ENCODE measurements around the gene FRAS1. TPM values are rescaled to one million over a fixed set of nuclear protein-coding genes. Genes with fewer than 3 reads are reported as not detected.

The FRAS1 gene
- total RNA-seq, 2 donors from 2014 or later = 6.4 to 11.0 TPM

DNA sequence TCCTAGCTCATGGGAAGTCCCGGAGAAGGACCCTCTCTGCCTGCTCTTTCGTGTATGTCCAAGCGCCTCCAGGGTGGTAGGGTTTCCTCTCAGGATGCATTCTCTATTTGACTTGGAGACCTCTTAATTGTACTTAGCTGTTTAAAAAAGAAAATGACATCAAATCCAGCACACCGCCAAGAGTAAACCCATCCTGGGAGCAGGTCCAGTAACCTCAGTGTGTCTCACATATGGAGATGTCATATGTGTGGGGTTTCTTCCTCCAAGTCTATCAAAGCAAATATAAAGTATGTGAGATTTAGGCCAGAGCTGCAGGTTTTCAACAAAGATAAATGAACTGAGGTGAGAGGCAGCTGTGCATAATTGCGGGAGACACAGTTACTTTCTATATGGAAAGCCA, 285.0 kb downstream of the FRAS1 start:
- Histone ChIP-seq H3K4me3 (no peak overlapping the region), H3K4me1 (replicated peaks) (no peaks in the 10 kb centered on the region), H3K9me3 (no peaks in the 10 kb centered on the region), H3K36me3 (no peaks in the 10 kb centered on the region), H3K27me3 (replicated peaks; ENCODE audit: insufficient read depth) (no peaks in the 10 kb centered on the region), H3K27ac (no peak overlapping the region)
- DNase-seq (ENCODE audit: low spot score) = no peak
- intact Hi-C loops (cut with DNase I) = no loop called here
- TF ChIP-seq CTCF (IDR thresholded peaks at IDR 0.05) = no peak
- TF ChIP-seq POLR2AphosphoS5 (IDR thresholded peaks at IDR 0.05) = no peak
- TF ChIP-seq POLR2A (IDR thresholded peaks at IDR 0.05) = no peak
- WGBS = 63% methylated on average over 5 of the region's 5 CpGs

DNA sequence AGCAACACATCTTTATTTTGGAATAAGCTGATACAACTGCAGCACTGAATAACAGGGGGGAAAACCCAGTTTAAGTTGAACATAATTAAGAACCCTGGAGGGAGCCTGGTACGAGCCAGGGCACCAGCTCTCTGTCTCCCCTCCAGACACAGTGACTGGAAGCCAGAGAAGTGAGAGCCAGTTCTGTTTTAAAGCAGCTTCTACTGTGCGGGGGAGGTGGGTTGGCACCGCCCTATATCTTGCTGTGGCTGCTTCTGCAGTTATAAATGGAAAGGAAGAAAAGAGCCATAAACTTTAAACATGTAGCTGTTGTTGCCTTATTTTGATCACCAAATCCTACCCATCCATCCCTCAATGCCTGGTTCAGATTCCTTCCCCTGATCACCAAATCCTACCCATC, 286.6 kb downstream of the FRAS1 start:
- Histone ChIP-seq H3K4me1 (replicated peaks) (no peaks in the 10 kb centered on the region), H3K27me3 (replicated peaks; ENCODE audit: insufficient read depth) (no peaks in the 10 kb centered on the region), H3K9me3 (no peaks in the 10 kb centered on the region), H3K27ac (no peak overlapping the region), H3K36me3 (no peaks in the 10 kb centered on the region), H3K4me3 (no peak overlapping the region)
- DNase-seq (ENCODE audit: low spot score) = no peak
- no peak for TF ChIP-seq POLR2A (IDR thresholded peaks at IDR 0.05)
- intact Hi-C loops (cut with DNase I) = no loop called here
- 84% methylated on average over 3 of the region's 3 CpGs for WGBS

DNA sequence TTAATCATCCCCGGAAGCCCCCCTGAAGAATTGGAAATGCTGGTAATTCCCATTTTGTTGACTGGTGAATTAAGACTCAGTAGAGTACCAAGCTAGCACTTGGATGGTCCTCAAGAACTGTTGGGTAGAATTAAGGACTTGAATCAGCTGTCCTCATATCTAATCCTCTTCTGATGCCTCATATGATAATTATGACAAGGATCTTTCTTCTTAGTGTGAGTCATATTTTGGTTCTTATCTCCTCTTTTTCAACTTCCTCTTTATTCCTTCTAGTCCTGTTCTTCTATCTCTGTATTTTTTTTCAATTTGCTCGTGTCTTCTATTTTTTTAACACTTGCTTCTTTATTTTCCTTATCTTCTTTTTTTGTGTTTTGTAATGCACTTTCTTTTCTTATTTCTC, 288.1 kb downstream of the FRAS1 start:
- DNase-seq (ENCODE audit: low spot score) = no peak
- Histone ChIP-seq H3K36me3 (no peaks in the 10 kb centered on the region), H3K9me3 (no peaks in the 10 kb centered on the region), H3K4me1 (replicated peaks) (no peaks in the 10 kb centered on the region), H3K27ac (no peak overlapping the region), H3K27me3 (replicated peaks; ENCODE audit: insufficient read depth) (no peaks in the 10 kb centered on the region), H3K4me3 (no peak overlapping the region)
- TF ChIP-seq POLR2A (IDR thresholded peaks at IDR 0.05) (no peak), CTCF (IDR thresholded peaks at IDR 0.05) (no peak), POLR2AphosphoS5 (IDR thresholded peaks at IDR 0.05) (no peak)
- intact Hi-C loops (cut with DNase I) = no loop called here
- WGBS = 91% methylated on average over 2 of the region's 2 CpGs

DNA sequence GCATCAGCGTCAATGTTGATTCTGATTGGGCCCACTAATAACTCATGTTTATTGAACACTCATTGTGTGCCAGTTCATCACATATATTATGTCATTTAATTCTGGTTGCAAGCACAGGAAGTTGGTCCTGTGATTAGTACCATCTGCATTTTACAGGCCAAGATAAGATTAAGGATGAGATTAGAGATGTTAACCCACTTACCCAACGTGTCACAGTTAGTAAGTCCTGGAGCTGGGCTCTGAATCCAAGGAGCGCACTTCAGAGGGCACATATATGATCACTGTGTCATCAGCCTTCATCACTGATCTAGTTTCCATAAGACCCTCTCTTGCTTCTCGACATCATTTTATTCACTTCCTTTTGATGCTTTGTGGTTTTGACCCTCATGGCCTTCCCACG, 289.1 kb downstream of the FRAS1 start:
- H3K4me1 ChIP-seq (replicated peaks) = no peaks in the 10 kb centered on the region
- intact Hi-C loops (cut with DNase I) = no loop called here
- no peak overlapping the region for H3K4me3 ChIP-seq

DNA sequence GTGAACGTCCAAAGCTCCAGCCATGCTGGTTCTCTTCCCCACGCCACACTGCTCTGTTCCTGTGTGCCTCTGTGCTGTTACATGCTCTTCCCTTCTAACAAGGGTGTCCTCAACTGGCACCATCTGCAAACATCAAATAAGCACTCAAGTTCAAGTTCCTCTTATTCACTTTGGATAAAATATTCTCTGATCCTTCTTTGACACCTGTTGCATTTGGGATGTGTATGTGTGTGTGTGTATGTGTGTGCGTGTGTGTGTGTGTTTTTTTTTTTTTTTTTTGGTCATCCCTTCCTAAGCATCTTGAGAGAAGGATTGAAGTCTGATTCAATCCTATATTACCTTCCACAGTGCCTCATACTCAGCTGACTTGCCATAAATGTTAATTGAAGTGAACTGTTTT, 290.4 kb downstream of the FRAS1 start:
- 91% methylated on average over 3 of the region's 3 CpGs for WGBS
- no peak overlapping the region for H3K4me3 ChIP-seq
- no peak for DNase-seq (ENCODE audit: low spot score)
- no peaks in the 10 kb centered on the region for H3K27me3 ChIP-seq (replicated peaks; ENCODE audit: insufficient read depth)
- H3K27ac ChIP-seq = no peak overlapping the region
- TF ChIP-seq CTCF (IDR thresholded peaks at IDR 0.05) (no peak), POLR2A (IDR thresholded peaks at IDR 0.05) (no peak), POLR2AphosphoS5 (IDR thresholded peaks at IDR 0.05) (no peak)
- intact Hi-C loops (cut with DNase I) = no loop called here
- H3K9me3 ChIP-seq = no peaks in the 10 kb centered on the region
- no peaks in the 10 kb centered on the region for H3K36me3 ChIP-seq
- H3K4me1 ChIP-seq (replicated peaks) = no peaks in the 10 kb centered on the region

More for the DNA sequence above, 289.1 kb downstream of the FRAS1 start:
- WGBS = 86% methylated on average over 5 of the region's 5 CpGs
- no peaks in the 10 kb centered on the region for H3K9me3 ChIP-seq
- TF ChIP-seq POLR2A (IDR thresholded peaks at IDR 0.05) (no peak), POLR2AphosphoS5 (IDR thresholded peaks at IDR 0.05) (no peak), CTCF (IDR thresholded peaks at IDR 0.05) (no peak)
- H3K27me3 ChIP-seq (replicated peaks; ENCODE audit: insufficient read depth) = no peaks in the 10 kb centered on the region
- no peaks in the 10 kb centered on the region for H3K36me3 ChIP-seq
- no peak for DNase-seq (ENCODE audit: low spot score)
- H3K27ac ChIP-seq = no peak overlapping the region

All from prostate gland (tissue), 2 donors.